ENCODE data around the gene DGCR2.
"Not testable (repeated sequence)": the region's sequence is repeated elsewhere in the genome, so short reads cannot be mapped to it uniquely, and the experiment has no call there.

DGCR2 gene

GRCh38 chr22:18996376-18996900 is 125.8 kb downstream of the DGCR2 start:
- DNase-seq = no peak

GRCh38 chr22:18995327-18995711 is 126.9 kb downstream of the DGCR2 start:
- no peak for DNase-seq

DNA sequence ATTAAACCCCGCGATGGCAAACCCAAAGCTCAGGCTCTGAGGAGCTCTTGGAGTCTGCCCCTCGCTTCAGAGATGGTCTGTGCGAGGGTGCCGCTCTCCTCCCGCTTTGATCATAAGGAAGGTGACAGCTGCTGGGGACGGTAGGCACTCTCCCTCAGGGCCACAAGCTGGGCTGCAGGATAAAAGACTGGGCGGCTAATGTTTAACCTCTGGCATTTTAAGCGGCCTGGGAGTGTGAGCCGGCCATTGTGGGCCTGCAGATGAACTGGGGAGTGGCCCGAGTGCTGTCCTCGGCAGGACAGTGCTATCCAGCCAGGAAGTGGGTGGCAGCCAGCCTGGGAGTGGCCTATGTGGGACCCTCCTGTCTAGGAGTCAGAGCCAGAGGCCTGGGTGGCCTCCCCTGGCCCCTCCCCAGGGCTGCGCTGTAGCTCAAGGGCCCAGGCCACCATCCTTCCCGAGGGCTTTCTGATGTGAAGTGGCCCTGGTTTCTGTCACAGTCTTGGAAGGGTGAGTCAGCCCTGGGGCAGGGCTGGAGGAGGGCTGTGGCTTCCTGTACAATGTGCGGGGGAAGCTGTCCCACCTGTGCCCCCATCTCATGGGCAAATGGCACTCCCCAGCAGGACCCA is 127.4 kb downstream of the DGCR2 start:
- DNase-seq = no peak

GRCh38 chr22:18994056-18994455 is 128.2 kb downstream of the DGCR2 start:
- DNase-seq = no peak

DNA sequence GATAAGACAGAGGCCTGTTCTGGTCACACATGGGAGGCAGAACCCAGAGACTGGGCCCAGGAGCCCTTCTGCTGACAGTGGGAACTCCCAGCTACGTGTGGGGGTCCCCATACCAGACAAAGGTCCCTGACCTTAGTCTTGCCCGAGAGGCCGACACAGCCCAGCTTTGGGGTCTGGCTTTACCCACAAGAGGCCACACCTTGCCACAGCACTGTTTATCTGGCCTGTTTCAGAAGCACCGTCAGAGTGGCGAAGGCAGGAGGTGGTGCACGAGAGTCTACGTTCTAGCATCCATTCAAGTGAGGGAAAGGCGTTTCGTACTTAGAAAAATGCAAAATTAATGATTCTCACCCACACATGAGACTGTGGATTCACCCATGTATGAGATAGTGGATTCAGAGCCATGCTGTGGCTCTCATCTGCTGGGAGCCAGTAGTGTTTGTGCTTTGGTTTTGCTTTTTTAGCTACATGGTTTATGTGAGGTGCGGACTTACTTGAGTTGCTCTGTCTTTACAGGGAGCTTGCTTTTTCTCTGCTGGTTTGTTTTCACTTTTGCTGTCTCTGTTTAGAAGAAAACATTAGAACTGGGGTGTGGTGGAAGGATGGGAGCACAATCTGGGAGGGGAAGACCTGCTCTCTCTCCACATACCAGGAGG is 129.5 kb downstream of the DGCR2 start:
- no peak for DNase-seq

DNA sequence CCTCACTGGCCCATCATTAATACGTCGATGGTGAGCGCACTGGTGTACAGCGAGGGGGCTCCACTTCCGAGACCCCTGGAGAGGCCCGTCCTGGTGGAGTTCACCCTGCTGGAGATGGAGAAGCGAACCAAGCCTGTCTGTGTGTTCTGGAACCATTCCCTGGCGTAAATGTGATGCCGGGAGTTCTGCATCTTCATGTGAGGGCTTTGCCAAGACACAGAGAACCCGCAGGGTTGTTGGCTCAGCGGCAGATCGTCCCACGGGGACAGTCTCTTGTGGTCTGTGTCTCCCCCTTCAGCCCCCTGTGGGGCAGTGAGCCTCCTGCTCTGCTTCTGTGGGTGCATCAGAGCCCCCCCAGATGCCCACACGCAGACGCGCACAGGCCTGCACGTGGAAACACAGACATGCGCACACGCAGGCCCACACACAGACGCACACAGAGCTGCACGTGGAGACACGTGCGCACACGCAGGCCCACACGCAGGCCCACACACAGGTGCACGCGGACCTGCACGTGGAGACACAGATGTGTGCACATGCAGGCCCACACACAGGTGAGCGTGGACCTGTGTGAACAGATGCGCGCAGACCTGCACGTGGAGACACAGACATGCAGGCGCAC is 130.3 kb downstream of the DGCR2 start:
- no peak for DNase-seq

- no peak for DNase-seq
Measured at GRCh38 chr22:18991138-18991432, 131.1 kb downstream of the DGCR2 start.

DNA sequence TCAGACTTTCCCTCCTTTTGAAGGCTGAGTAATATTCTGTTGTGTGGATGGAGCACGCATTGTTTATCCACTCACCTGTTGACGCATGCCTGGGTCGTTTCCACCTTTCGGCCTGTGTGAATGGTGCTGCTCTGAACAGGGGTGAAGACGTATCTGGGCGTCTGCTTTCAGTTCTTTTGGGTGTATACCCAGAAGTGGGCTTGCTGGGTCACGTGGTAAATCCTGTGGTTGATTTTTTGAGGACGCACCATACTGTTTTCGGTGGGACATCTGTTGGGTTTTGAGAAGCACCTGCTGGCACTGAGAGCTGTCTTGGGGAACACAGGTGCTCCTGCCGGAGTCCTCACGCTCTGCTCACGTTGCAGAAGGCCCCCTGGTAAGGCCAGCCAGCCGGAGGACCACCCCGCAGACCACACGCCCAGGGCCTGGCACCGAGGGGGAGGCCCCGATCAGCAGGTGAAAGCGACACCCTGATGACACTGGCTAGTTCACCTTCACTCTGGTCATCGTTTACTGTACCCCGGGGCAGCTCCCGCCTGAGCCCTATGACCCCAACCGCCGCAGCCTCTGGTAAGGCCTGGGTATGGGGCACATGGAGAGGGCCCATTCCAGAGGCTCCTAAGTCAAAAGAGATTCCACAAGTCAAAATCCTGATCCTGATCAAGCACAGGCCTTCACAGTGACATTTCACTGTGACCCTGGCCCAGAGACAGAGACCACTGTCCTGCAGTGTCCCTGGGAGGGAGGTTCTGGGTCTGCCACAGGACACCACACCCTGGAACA is 131.7 kb downstream of the DGCR2 start:
- no peak for DNase-seq

DNA sequence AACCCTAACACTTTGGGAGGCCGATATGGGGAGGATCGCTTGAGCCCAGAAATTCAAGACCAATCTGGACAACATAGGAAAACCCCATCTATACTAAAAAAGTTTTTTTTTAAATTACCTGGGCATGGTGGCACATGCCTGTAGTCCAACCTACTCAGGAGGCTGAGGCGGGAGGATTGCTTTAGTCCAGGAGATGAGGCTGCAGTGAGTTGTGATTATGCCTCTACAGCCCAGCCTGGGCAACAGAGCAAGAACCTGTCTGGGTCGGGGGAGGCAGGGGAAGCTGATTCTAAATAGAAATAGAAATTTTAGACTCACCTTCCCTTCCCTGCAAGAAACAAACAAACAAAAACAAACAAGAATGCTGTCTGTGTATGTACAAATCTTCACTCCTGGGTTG is 133.3 kb downstream of the DGCR2 start:
- DNase-seq = no peak

- DNase-seq = no peak
Measured at GRCh38 chr22:18987765-18988164, 134.4 kb downstream of the DGCR2 start.

GRCh38 chr22:18987114-18987513 is 135.1 kb downstream of the DGCR2 start:
- not testable (repeated sequence) for DNase-seq
